ENCODE data around the gene NDP. TPM values are rescaled to one million over a fixed set of nuclear protein-coding genes. Genes with fewer than 3 reads are reported as not detected.

The NDP gene
- total RNA-seq, result 1 to 10 TPM in 1 of 2 donors, not detected in 1; 1.3 TPM
- 1 to 10 TPM in 1 of 2 donors, not detected in 1; 3.7 TPM for polyA plus RNA-seq
- long read RNA-seq, donor 1, result 0 reads
- long read RNA-seq, donor 2, result 0 reads
- long read RNA-seq, donor 3, partial matches to known transcripts, result 0 of 1 reads
- long read RNA-seq, donor 3, other reads (novel, unspliced or antisense), result 0 of 1 reads
- long read RNA-seq, donor 4, result 0 reads
- long read RNA-seq, donor 5, partial matches to known transcripts, result 0 of 1 reads
- long read RNA-seq, donor 5, other reads (novel, unspliced or antisense), result 0 of 1 reads

GRCh38 chrX:43973249-43974099 lies at the start of gene NDP:
TSS of gene NDP (minus strand) at chrX:43973390. CDS start at chrX:43958645, 14,745 bp downstream.
- H3K27me3 ChIP-seq (ENCODE audit: control insufficient read depth in 3 of 3, insufficient read depth in 3 of 3, low read length in 2 of 3), result peaks cover 0 to 63% (median 32%) of the 10 kb centered on the region in 3 donors
- H3K36me3 ChIP-seq (ENCODE audit: control insufficient read depth in 4 of 4, insufficient read depth in 4 of 4, low read length in 4 of 4), result no peaks in the 10 kb centered on the region
- TF ChIP-seq CTCF (IDR thresholded peaks at IDR 0.05; ENCODE audit: control extremely low read depth, extremely low read depth), result no peak
- no peak within 1 kb of the TSS for H3K4me3 ChIP-seq
- H3K4me1 ChIP-seq (ENCODE audit: control insufficient read depth in 5 of 5, insufficient read depth in 5 of 5, low read length in 5 of 5), result peaks cover 0 to 4% (median 0%) of the 10 kb centered on the region in 5 donors
- peak in 2 of 3 donors; percentile 21 to 29 for DNase-seq
- H3K9me3 ChIP-seq (ENCODE audit: control insufficient read depth in 4 of 4, insufficient read depth in 3 of 4, low read length in 3 of 4), result peaks cover 0 to 3% (median 0%) of the 10 kb centered on the region in 4 donors
- no peak for ATAC-seq (ENCODE audit: insufficient read depth, low FRiP score)
- H3K27ac ChIP-seq (ENCODE audit: low read depth in 1 of 2, low read length in 1 of 2), result no peak within 1 kb of the TSS
- 11 to 19% methylated on average over 28 of the region's 28 CpGs for WGBS, 2 donors
- H3K9ac ChIP-seq (ENCODE audit: insufficient read depth in 1 of 2, low read length in 2 of 2), result no peak within 1 kb of the TSS

GRCh38 chrX:44022964-44023363 lies 49.8 kb upstream of the NDP start:
- DNase-seq (no peak), ATAC-seq (ENCODE audit: insufficient read depth, low FRiP score) (no peak)
- no peak overlapping the region for H3K9ac ChIP-seq (ENCODE audit: insufficient read depth in 1 of 2, low read length in 2 of 2)
- no peak overlapping the region for H3K4me3 ChIP-seq
- TF ChIP-seq CTCF (IDR thresholded peaks at IDR 0.05; ENCODE audit: control extremely low read depth, extremely low read depth), result no peak
- H3K9me3 ChIP-seq (ENCODE audit: control insufficient read depth in 4 of 4, insufficient read depth in 3 of 4, low read length in 3 of 4), result no peaks in the 10 kb centered on the region
- H3K27me3 ChIP-seq (ENCODE audit: control insufficient read depth in 3 of 3, insufficient read depth in 3 of 3, low read length in 2 of 3), result peaks cover 0 to 27% (median 0%) of the 10 kb centered on the region in 3 donors
- WGBS, 2 donors, result 61 to 81% methylated on average over 2 of the region's 2 CpGs
- no peak overlapping the region for H3K27ac ChIP-seq (ENCODE audit: low read depth in 1 of 2, low read length in 1 of 2)
- H3K36me3 ChIP-seq (ENCODE audit: control insufficient read depth in 4 of 4, insufficient read depth in 4 of 4, low read length in 4 of 4), result no peaks in the 10 kb centered on the region
- H3K4me1 ChIP-seq (ENCODE audit: control insufficient read depth in 5 of 5, insufficient read depth in 5 of 5, low read length in 5 of 5), result no peaks in the 10 kb centered on the region

- no peaks in the 10 kb centered on the region for H3K4me1 ChIP-seq (ENCODE audit: control insufficient read depth in 5 of 5, insufficient read depth in 5 of 5, low read length in 5 of 5)
- DNase-seq (no peak), ATAC-seq (ENCODE audit: insufficient read depth, low FRiP score) (no peak)
- H3K27me3 ChIP-seq (ENCODE audit: control insufficient read depth in 3 of 3, insufficient read depth in 3 of 3, low read length in 2 of 3), result peaks cover 0 to 18% (median 4%) of the 10 kb centered on the region in 3 donors
- H3K9ac ChIP-seq (ENCODE audit: insufficient read depth in 1 of 2, low read length in 2 of 2), result no peak overlapping the region
- TF ChIP-seq CTCF (IDR thresholded peaks at IDR 0.05; ENCODE audit: control extremely low read depth, extremely low read depth), result no peak
- 79 to 87% methylated on average over 2 of the region's 2 CpGs for WGBS, 2 donors
- no peak overlapping the region for H3K27ac ChIP-seq (ENCODE audit: low read depth in 1 of 2, low read length in 1 of 2)
- H3K4me3 ChIP-seq, result no peak overlapping the region
- H3K9me3 ChIP-seq (ENCODE audit: control insufficient read depth in 4 of 4, insufficient read depth in 3 of 4, low read length in 3 of 4), result no peaks in the 10 kb centered on the region
- no peaks in the 10 kb centered on the region for H3K36me3 ChIP-seq (ENCODE audit: control insufficient read depth in 4 of 4, insufficient read depth in 4 of 4, low read length in 4 of 4)
Observed at GRCh38 chrX:44020693-44021092, 47.5 kb upstream of the NDP start.

Data from lung (tissue), 16 donors.